ENCODE measurements around the gene MYH7.

DNA sequence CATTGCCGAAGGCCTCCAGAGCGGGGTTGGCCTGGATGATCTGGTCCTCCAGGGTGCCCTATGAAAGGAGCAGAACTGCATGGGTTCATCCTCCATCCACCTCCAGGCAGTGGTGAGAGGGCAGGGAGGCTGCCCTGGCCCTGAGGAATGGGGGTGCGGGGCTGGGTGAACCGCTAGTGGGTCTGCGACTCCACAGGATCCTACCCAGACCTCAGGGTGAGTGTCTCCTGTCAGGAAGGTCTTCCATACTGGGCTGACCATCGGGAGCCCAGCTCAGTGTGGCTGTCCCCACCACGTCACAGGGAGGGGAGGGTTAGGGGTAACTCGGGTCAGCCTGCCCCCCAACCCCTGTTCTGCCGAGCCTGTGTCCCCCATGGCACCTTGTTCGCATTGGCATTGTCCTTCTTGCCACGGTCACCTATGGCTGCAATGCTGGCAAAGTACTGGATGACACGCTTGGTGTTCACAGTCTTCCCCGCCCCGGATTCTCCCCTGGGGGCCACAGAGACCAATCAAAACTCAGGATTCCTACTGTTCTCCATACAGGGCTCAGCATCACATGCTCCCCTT is 31.0 kb downstream of the MYH7 start:
- TF ChIP-seq, protein P1, sequence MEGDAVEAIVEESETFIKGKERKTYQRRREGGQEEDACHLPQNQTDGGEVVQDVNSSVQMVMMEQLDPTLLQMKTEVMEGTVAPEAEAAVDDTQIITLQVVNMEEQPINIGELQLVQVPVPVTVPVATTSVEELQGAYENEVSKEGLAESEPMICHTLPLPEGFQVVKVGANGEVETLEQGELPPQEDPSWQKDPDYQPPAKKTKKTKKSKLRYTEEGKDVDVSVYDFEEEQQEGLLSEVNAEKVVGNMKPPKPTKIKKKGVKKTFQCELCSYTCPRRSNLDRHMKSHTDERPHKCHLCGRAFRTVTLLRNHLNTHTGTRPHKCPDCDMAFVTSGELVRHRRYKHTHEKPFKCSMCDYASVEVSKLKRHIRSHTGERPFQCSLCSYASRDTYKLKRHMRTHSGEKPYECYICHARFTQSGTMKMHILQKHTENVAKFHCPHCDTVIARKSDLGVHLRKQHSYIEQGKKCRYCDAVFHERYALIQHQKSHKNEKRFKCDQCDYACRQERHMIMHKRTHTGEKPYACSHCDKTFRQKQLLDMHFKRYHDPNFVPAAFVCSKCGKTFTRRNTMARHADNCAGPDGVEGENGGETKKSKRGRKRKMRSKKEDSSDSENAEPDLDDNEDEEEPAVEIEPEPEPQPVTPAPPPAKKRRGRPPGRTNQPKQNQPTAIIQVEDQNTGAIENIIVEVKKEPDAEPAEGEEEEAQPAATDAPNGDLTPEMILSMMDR (IDR thresholded peaks at IDR 0.05; ENCODE audit: insufficient read depth, low read length) = no peak
- no peak for TF ChIP-seq GABPA (IDR thresholded peaks at IDR 0.05; ENCODE audit: low read depth)
- TF ChIP-seq, protein P2, sequence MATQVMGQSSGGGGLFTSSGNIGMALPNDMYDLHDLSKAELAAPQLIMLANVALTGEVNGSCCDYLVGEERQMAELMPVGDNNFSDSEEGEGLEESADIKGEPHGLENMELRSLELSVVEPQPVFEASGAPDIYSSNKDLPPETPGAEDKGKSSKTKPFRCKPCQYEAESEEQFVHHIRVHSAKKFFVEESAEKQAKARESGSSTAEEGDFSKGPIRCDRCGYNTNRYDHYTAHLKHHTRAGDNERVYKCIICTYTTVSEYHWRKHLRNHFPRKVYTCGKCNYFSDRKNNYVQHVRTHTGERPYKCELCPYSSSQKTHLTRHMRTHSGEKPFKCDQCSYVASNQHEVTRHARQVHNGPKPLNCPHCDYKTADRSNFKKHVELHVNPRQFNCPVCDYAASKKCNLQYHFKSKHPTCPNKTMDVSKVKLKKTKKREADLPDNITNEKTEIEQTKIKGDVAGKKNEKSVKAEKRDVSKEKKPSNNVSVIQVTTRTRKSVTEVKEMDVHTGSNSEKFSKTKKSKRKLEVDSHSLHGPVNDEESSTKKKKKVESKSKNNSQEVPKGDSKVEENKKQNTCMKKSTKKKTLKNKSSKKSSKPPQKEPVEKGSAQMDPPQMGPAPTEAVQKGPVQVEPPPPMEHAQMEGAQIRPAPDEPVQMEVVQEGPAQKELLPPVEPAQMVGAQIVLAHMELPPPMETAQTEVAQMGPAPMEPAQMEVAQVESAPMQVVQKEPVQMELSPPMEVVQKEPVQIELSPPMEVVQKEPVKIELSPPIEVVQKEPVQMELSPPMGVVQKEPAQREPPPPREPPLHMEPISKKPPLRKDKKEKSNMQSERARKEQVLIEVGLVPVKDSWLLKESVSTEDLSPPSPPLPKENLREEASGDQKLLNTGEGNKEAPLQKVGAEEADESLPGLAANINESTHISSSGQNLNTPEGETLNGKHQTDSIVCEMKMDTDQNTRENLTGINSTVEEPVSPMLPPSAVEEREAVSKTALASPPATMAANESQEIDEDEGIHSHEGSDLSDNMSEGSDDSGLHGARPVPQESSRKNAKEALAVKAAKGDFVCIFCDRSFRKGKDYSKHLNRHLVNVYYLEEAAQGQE (IDR thresholded peaks at IDR 0.05; ENCODE audit: insufficient replicate concordance, low read depth) = no peak

Measured in HL-60 (cell line).